Activated naive CD4-positive, alpha-beta T cell treated with anti-CD3 and anti-CD28 coated beads, Interleukin-2, amount 50 U/mL, for 24 hours (primary cell): ENCODE measurements around the gene CLIP4.

ENCODE experiments used
- H3K27ac Mint-ChIP-seq: one replicate; pipeline ENCODE4 v1.8.0; 2021; ENCODE audit warnings: mild to moderate bottlenecking, mixed read lengths
- H3K27me3 Mint-ChIP-seq: one replicate; pipeline ENCODE4 v1.8.0; 2021; ENCODE audit warnings: mixed read lengths
- H3K36me3 Mint-ChIP-seq: one replicate; pipeline ENCODE4 v1.8.0; 2021; ENCODE audit warnings: mixed read lengths
- H3K4me1 Mint-ChIP-seq: one replicate; pipeline ENCODE4 v1.8.0; 2021; ENCODE audit warnings: mixed read lengths
- H3K4me3 Mint-ChIP-seq: one replicate; pipeline ENCODE4 v1.8.0; 2021; ENCODE audit warnings: mild to moderate bottlenecking, mixed read lengths
- H3K9me3 Mint-ChIP-seq: one replicate; pipeline ENCODE4 v1.8.0; 2021; ENCODE audit warnings: mixed read lengths

The CLIP4 gene

GRCh38 chr2:29143657-29144056 lies 28.4 kb downstream of the CLIP4 start:
- Mint-ChIP-seq H3K27me3 (no peaks in the 10 kb centered on the region), H3K4me3 (no peak overlapping the region), H3K4me1 (peaks cover 27% of the 10 kb centered on the region), H3K36me3 (peaks cover 31% of the 10 kb centered on the region), H3K27ac (no peak overlapping the region), H3K9me3 (no peaks in the 10 kb centered on the region)

GRCh38 chr2:29146197-29146596 lies 31.0 kb downstream of the CLIP4 start:
- H3K9me3 Mint-ChIP-seq = no peaks in the 10 kb centered on the region
- H3K27ac Mint-ChIP-seq = no peak overlapping the region
- H3K27me3 Mint-ChIP-seq = no peaks in the 10 kb centered on the region
- H3K36me3 Mint-ChIP-seq = peaks cover 17% of the 10 kb centered on the region
- peaks cover 7% of the 10 kb centered on the region for H3K4me1 Mint-ChIP-seq
- H3K4me3 Mint-ChIP-seq = no peak overlapping the region

GRCh38 chr2:29147963-29148362 lies 32.7 kb downstream of the CLIP4 start:
- peaks cover 15% of the 10 kb centered on the region for H3K36me3 Mint-ChIP-seq
- H3K9me3 Mint-ChIP-seq = no peaks in the 10 kb centered on the region
- no peaks in the 10 kb centered on the region for H3K27me3 Mint-ChIP-seq
- no peak overlapping the region for H3K27ac Mint-ChIP-seq
- H3K4me3 Mint-ChIP-seq = no peak overlapping the region
- no peaks in the 10 kb centered on the region for H3K4me1 Mint-ChIP-seq

GRCh38 chr2:29154610-29155009 lies 39.4 kb downstream of the CLIP4 start:
- H3K9me3 Mint-ChIP-seq = no peaks in the 10 kb centered on the region
- no peak overlapping the region for H3K27ac Mint-ChIP-seq
- peaks cover 22% of the 10 kb centered on the region for H3K36me3 Mint-ChIP-seq
- H3K4me3 Mint-ChIP-seq = no peak overlapping the region
- no peaks in the 10 kb centered on the region for H3K27me3 Mint-ChIP-seq
- H3K4me1 Mint-ChIP-seq = no peaks in the 10 kb centered on the region

- no peaks in the 10 kb centered on the region for H3K27me3 Mint-ChIP-seq
- H3K4me1 Mint-ChIP-seq = no peaks in the 10 kb centered on the region
- H3K9me3 Mint-ChIP-seq = no peaks in the 10 kb centered on the region
- H3K27ac Mint-ChIP-seq = peak overlapping the region; percentile 73
- peaks cover 24% of the 10 kb centered on the region for H3K36me3 Mint-ChIP-seq
- H3K4me3 Mint-ChIP-seq = no peak overlapping the region
Observed at GRCh38 chr2:29155578-29155977, 40.4 kb downstream of the CLIP4 start.

GRCh38 chr2:29157131-29157530 lies 41.9 kb downstream of the CLIP4 start:
- no peaks in the 10 kb centered on the region for H3K27me3 Mint-ChIP-seq
- no peaks in the 10 kb centered on the region for H3K4me1 Mint-ChIP-seq
- peak overlapping the region; percentile 1 for H3K27ac Mint-ChIP-seq
- H3K4me3 Mint-ChIP-seq = no peak overlapping the region
- H3K36me3 Mint-ChIP-seq = peaks cover 22% of the 10 kb centered on the region
- no peaks in the 10 kb centered on the region for H3K9me3 Mint-ChIP-seq

GRCh38 chr2:29159125-29159524 lies 43.9 kb downstream of the CLIP4 start:
- no peaks in the 10 kb centered on the region for H3K27me3 Mint-ChIP-seq
- no peaks in the 10 kb centered on the region for H3K9me3 Mint-ChIP-seq
- no peak overlapping the region for H3K27ac Mint-ChIP-seq
- peaks cover 13% of the 10 kb centered on the region for H3K36me3 Mint-ChIP-seq
- no peak overlapping the region for H3K4me3 Mint-ChIP-seq
- H3K4me1 Mint-ChIP-seq = no peaks in the 10 kb centered on the region

GRCh38 chr2:29160184-29160583 lies 45.0 kb downstream of the CLIP4 start:
- Mint-ChIP-seq H3K4me1 (no peaks in the 10 kb centered on the region), H3K36me3 (peaks cover 13% of the 10 kb centered on the region), H3K9me3 (no peaks in the 10 kb centered on the region), H3K27ac (no peak overlapping the region), H3K27me3 (no peaks in the 10 kb centered on the region), H3K4me3 (no peak overlapping the region)

- H3K4me3 Mint-ChIP-seq = no peak overlapping the region
- peaks cover 3% of the 10 kb centered on the region for H3K4me1 Mint-ChIP-seq
- H3K9me3 Mint-ChIP-seq = no peaks in the 10 kb centered on the region
- H3K36me3 Mint-ChIP-seq = peaks cover 14% of the 10 kb centered on the region
- H3K27ac Mint-ChIP-seq = no peak overlapping the region
- H3K27me3 Mint-ChIP-seq = no peaks in the 10 kb centered on the region
Observed at GRCh38 chr2:29162204-29162928, 47.2 kb downstream of the CLIP4 start.

- Mint-ChIP-seq H3K27me3 (no peaks in the 10 kb centered on the region), H3K27ac (no peak overlapping the region), H3K36me3 (peaks cover 15% of the 10 kb centered on the region), H3K9me3 (no peaks in the 10 kb centered on the region), H3K4me1 (peaks cover 3% of the 10 kb centered on the region), H3K4me3 (no peak overlapping the region)
Observed at GRCh38 chr2:29164091-29164846, 49.1 kb downstream of the CLIP4 start.

GRCh38 chr2:29165362-29166241 lies 50.4 kb downstream of the CLIP4 start:
- no peak overlapping the region for H3K4me3 Mint-ChIP-seq
- H3K36me3 Mint-ChIP-seq = peaks cover 19% of the 10 kb centered on the region
- no peak overlapping the region for H3K27ac Mint-ChIP-seq

GRCh38 chr2:29166242-29167039 lies 51.2 kb downstream of the CLIP4 start:
- H3K4me3 Mint-ChIP-seq = no peak overlapping the region
- H3K27ac Mint-ChIP-seq = peak overlapping the region; percentile 37
- H3K27me3 Mint-ChIP-seq = no peaks in the 10 kb centered on the region
- no peaks in the 10 kb centered on the region for H3K9me3 Mint-ChIP-seq
- H3K4me1 Mint-ChIP-seq = peaks cover 3% of the 10 kb centered on the region
- H3K36me3 Mint-ChIP-seq = peaks cover 21% of the 10 kb centered on the region

More at GRCh38 chr2:29165362-29166241, 50.4 kb downstream of the CLIP4 start:
- Mint-ChIP-seq H3K9me3 (no peaks in the 10 kb centered on the region), H3K4me1 (peaks cover 3% of the 10 kb centered on the region), H3K27me3 (no peaks in the 10 kb centered on the region)

GRCh38 chr2:29174937-29175336 lies 59.7 kb downstream of the CLIP4 start:
- no peak overlapping the region for H3K4me3 Mint-ChIP-seq
- no peaks in the 10 kb centered on the region for H3K9me3 Mint-ChIP-seq
- H3K27me3 Mint-ChIP-seq = no peaks in the 10 kb centered on the region
- peaks cover 20% of the 10 kb centered on the region for H3K36me3 Mint-ChIP-seq
- peaks cover 2% of the 10 kb centered on the region for H3K4me1 Mint-ChIP-seq
- no peak overlapping the region for H3K27ac Mint-ChIP-seq

- no peak overlapping the region for H3K27ac Mint-ChIP-seq
- peaks cover 5% of the 10 kb centered on the region for H3K4me1 Mint-ChIP-seq
- no peaks in the 10 kb centered on the region for H3K27me3 Mint-ChIP-seq
- H3K9me3 Mint-ChIP-seq = no peaks in the 10 kb centered on the region
- H3K36me3 Mint-ChIP-seq = peaks cover 19% of the 10 kb centered on the region
- H3K4me3 Mint-ChIP-seq = no peak overlapping the region
Observed at GRCh38 chr2:29175338-29175737, 60.1 kb downstream of the CLIP4 start.

GRCh38 chr2:29182334-29182733 lies 67.1 kb downstream of the CLIP4 start:
- peaks cover 5% of the 10 kb centered on the region for H3K4me1 Mint-ChIP-seq
- peaks cover 9% of the 10 kb centered on the region for H3K36me3 Mint-ChIP-seq
- no peak overlapping the region for H3K27ac Mint-ChIP-seq

More at GRCh38 chr2:29182334-29182733, 67.1 kb downstream of the CLIP4 start:
- Mint-ChIP-seq H3K4me3 (no peak overlapping the region), H3K9me3 (no peaks in the 10 kb centered on the region), H3K27me3 (no peaks in the 10 kb centered on the region)
